ENCODE measurements around the gene PSAPL1. TPM values are rescaled to one million over a fixed set of nuclear protein-coding genes. Genes with fewer than 3 reads are reported as not detected.

PSAPL1 gene
- total and polyA plus RNA-seq, 2 of the 8 experiments (the other 6 are each of a cell fraction or from before 2014, with no cell fraction given): 0.03 TPM; not detected in 1

- TF ChIP-seq CHD7 (IDR thresholded peaks at IDR 0.05; ENCODE audit: insufficient replicate concordance, low read length): no peak
Observed at GRCh38 chr4:7457201-7458065, 22.7 kb upstream of the PSAPL1 start (continued).

Data from H1 (cell line).